ENCODE results near the gene DAGLA.

DAGLA gene

DNA sequence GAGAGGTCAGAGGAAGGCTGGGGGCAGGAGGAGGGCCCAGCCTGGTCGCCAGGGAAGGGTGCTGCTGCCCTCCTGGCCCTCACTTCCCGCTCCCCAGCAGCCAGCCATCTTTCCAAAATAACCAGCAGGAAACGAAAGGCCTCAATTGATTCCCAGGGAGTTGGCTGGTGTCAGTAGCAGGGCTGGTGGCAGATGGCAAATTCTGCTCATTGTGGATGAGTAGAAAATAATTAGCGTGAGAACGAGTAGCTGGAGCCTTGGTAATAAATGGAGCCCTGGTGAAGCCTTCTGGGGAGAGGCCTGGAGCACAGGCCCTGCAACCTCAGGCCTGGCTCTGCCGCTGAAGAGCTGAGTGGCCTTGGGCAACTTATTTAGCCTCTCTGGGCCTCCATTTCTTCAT lies 31.3 kb downstream of the DAGLA start:
- DNase-seq, result no peak

DNA sequence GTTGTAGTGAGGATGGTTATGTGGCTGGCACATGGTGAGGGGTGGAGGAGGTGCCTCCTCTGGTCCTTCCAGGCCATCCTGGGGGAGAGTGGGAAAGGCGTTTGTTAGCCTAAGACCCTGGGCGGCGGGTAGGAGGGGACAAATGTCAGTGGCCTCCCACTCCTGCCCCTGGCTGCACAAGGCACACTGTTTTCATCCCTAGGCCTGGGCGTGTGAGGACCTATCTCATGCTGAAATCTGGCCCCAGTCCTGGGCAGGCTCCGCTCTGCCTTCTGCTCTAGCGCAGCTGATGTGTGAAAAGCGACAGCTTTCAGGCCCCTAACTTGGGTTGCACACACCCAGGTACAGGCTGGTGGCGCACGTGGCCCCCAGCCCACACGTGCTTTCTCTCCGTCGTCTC lies 32.1 kb downstream of the DAGLA start:
- no peak for DNase-seq

- DNase-seq, result no peak
Measured at GRCh38 chr11:61712846-61713245, 32.7 kb downstream of the DAGLA start.

GRCh38 chr11:61713464-61713863 lies 33.3 kb downstream of the DAGLA start:
- DNase-seq, result no peak

DNA sequence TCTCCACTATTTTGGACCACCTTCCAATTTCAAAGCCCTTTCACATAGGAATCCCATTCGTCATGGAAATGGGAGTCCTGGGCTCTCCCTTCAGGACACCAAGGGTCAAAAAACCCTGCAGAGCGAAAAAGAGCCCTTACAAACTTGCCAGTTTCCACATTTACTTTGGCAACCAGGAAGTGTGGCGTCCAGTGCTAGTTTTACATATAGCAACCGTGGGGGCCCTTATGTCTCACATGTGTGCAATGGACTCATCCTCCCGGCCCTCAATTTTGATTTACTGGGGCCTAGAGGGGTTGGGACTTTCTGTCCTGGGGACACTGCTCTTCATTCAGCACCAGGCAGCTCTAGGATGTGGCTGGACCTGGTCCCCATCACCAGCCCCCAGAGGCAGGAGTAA lies 33.7 kb downstream of the DAGLA start:
- DNase-seq, result no peak

DNA sequence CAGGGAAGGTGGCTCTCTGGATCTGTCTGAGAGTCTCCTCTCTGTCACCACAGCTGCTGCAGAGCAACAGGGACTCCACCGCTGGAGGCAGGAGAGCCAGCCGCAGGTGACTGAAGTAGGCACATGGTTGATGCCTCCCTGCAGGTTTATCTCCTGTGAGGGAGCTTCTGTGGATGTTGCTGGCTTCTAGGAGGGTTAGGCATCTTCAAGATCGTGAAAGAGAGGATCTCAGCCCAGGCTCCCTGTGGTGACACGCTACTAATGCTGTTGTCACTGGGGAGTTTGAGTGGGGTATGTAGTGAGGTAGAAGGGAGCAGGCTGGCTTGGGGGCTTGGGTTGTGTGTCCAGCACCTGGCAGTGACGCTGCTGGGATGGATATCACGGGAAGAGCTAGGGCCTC lies 34.1 kb downstream of the DAGLA start:
- DNase-seq, result no peak

- no peak for DNase-seq
Measured at GRCh38 chr11:61714916-61715315, 34.7 kb downstream of the DAGLA start.

GRCh38 chr11:61715867-61716266 lies 35.7 kb downstream of the DAGLA start:
- no peak for DNase-seq

DNA sequence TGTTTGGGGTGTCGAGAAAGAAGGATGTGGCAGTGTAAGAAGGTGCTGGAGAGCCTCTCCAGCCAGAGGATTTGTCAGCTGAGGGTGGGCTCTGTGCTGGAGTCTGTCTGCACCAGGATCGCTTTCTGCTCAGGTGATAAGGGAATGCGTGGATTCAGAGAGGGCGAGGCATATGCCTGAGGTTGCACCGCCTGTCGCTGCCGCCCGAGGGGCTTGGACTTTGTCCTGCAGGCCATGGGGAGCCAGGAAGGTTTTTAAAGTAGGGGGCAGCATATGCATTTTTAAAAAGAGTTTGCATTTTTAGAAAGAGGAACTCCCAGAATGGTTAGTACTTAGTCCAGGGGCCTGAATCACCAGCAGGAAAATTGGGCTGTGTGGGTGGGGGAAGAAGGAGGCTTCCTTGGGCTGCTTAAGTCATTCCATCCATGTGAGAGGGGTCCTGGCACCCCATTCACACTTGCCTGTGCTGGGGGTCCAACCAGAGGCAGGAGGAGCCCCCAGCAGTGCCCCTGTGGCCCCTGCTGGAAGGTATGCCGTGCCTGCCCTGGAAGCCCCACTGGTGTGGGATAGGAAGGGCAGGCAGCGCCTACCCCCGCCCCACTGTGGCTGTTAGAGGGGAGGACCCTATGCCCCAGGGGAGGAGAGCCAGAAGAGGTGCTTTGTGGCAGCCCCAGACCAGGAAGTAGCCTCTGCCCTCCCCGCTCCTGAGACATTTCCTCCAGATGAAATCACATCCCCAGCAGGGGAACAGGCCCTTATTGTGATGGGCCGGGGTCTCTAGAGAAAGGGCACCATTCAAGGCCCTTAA lies 36.5 kb downstream of the DAGLA start:
- DNase-seq, result no peak

GRCh38 chr11:61717286-61718033 lies 37.3 kb downstream of the DAGLA start:
- DNase-seq, result no peak

DNA sequence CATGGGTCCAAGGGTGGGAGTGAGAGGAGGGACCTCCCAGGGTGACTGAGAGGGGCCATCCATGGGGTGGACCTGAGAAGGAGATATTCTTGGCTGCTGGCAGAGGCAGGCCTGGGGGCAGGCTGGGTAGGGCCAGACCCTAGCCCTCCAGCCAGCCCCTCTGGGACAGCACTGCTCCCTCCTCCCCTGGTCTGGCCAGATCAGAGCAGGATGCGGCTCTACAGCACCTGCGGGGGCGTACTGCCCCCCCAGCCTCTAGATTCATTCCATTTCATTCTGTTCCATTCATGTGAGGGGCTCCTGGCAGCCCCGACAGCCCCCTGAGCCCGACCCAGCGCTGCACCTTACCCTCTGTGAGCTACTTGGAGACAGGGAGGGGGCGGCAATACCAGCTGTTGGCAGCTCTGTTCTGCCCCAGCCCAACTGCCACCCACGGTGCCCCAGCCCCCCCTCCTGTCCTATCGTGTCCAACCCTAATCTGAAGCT lies 37.9 kb downstream of the DAGLA start:
- DNase-seq, result no peak

DNA sequence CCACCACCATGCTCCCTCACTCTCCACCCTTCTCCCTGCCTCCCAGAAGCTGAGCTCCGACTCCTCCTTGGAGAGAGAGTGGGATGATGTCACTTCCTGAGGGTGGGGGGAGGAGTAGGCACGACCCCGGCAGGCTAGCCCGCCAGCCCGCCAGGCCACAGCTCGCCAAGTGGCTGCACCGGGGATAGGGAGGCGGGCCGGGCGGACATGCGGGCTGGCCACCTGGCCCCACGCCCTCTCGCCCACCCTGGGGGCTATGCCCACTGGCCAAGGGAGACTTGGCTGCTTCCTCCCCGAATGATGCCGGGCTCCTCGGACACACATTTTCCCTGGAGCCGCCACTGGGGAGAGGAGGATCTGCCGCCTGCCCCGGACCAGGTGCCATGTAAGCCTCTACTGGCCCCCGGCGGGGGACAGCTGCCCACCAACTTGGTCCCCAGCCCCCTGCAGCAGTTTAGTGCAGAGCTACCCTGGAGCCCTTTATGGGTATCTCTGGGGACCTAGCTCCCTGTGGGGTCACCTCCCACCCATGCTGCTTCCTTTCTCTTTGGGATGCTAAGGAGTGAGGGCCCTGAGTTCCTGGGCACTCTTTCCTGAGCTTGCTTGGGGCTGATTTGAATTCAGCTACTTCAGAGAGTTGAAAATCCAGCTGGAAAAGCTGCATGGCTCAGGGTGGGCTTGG lies 38.6 kb downstream of the DAGLA start:
- DNase-seq, result no peak

GRCh38 chr11:61719978-61720377 lies 39.8 kb downstream of the DAGLA start:
- no peak for DNase-seq

DNA sequence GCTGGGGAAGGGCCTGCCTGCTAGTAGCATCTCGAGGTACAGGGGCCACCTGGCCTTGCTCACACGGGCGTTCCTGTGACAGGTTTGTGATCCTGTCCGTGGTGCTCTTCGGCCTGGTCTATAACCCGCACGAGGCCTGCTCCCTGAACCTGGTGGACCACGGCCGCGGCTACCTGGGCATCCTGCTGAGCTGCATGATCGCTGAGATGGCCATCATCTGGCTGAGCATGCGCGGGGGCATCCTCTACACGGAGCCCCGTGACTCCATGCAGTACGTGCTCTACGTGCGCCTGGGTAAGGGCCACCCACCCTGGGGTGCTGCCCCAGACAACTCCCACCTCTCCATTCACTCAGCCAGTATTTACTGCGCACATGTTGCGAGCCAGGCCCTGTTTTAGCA lies 40.4 kb downstream of the DAGLA start:
- DNase-seq, result no peak

GRCh38 chr11:61724437-61724836 lies 44.2 kb downstream of the DAGLA start:
- no peak for DNase-seq

GRCh38 chr11:61725781-61726231 lies 45.6 kb downstream of the DAGLA start:
- DNase-seq, result no peak

GRCh38 chr11:61726775-61727174 lies 46.6 kb downstream of the DAGLA start:
- no peak for DNase-seq

- DNase-seq, result no peak
Measured at GRCh38 chr11:61727401-61727811, 47.2 kb downstream of the DAGLA start.

DNA sequence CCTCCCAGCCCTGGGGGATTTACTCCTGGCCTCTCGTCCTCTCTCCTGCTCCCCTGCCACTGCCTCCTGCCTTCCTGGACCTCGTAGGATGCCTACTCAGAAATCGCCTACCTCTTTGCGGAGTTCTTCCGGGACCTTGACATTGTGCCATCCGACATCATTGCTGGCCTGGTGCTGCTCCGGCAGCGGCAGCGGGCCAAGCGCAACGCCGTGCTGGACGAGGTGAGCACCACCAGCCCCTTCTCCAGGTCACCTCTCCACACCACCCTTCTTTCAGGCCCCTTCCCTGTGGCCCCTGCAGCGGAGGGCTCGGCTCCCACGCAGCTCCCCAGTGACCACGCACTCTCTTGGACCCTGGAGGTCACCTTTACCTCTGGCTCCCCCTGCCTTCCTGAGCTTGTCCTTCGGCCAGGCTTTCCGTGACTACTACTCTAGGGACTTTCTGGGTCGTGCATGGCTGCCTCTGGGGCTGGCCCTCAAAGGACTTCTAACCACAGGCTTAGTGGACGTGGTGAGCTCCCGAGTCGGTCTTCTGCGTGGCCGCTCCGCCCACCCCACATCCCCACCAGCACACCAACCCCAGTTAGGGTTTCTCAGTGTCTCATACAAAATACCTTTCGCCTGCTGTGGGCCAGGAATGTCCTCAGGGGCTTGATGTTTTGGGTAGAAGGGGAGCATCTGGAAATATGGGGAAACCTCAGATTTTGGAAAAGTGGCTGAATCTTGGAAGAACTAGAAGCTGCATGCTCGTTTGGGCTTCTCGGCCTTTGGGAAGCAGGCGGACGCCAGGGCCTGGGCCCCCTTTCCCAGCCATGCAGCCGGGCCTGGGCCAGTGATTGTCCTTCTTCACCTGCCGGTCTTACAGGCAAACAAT lies 48.1 kb downstream of the DAGLA start:
- no peak for DNase-seq

- no peak for DNase-seq
Measured at GRCh38 chr11:61728940-61729219, 48.7 kb downstream of the DAGLA start.

- DNase-seq, result no peak
Measured at GRCh38 chr11:61730240-61730994, 50.2 kb downstream of the DAGLA start.
